Measurements from ENCODE around the gene SAG. TPM values are rescaled to one million over a fixed set of nuclear protein-coding genes. Genes with fewer than 3 reads are reported as not detected.

SAG gene
- total RNA-seq, 4 donors from 2014 or later, result not detected

DNA sequence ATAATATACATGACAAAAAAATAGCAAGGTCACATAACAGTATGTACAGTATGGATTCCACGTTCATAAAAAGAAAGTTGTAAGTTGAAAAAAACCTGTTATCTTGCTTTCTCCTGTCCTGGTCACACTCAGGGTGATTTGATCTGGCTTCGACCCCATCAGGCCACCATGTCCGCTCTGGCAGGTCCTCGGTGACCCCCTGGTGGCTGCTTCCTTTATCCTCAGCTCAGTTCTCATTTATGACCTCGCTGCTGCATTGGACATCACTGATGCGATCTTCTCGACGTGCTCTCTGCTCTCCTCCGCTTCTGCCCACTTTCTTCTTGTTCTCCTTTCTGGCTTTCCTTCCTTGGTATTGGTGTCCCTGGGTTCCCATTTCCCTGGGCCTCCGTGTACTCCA is 76.4 kb downstream of the SAG start:
- H3K4me3 ChIP-seq (ENCODE audit: low read depth, poor library complexity, severe bottlenecking), result no peak overlapping the region
- TF ChIP-seq POLR2A (IDR thresholded peaks at IDR 0.05), result no peak
- TF ChIP-seq, protein P1, sequence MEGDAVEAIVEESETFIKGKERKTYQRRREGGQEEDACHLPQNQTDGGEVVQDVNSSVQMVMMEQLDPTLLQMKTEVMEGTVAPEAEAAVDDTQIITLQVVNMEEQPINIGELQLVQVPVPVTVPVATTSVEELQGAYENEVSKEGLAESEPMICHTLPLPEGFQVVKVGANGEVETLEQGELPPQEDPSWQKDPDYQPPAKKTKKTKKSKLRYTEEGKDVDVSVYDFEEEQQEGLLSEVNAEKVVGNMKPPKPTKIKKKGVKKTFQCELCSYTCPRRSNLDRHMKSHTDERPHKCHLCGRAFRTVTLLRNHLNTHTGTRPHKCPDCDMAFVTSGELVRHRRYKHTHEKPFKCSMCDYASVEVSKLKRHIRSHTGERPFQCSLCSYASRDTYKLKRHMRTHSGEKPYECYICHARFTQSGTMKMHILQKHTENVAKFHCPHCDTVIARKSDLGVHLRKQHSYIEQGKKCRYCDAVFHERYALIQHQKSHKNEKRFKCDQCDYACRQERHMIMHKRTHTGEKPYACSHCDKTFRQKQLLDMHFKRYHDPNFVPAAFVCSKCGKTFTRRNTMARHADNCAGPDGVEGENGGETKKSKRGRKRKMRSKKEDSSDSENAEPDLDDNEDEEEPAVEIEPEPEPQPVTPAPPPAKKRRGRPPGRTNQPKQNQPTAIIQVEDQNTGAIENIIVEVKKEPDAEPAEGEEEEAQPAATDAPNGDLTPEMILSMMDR (IDR thresholded peaks at IDR 0.05), result no peak
- WGBS, 2 donors, result 75 to 91% methylated on average over 10 of the region's 10 CpGs
- no peak for DNase-seq (ENCODE audit: low spot score in 2 of 2)
- intact Hi-C loops (cut with DNase I; ENCODE audit: low total_unique reads), result loop anchor here (1.0 to 5.0 kb wide), 2 partner anchors 30 to 1913 kb away; partner anchors contain the start of gene DGKD

DNA sequence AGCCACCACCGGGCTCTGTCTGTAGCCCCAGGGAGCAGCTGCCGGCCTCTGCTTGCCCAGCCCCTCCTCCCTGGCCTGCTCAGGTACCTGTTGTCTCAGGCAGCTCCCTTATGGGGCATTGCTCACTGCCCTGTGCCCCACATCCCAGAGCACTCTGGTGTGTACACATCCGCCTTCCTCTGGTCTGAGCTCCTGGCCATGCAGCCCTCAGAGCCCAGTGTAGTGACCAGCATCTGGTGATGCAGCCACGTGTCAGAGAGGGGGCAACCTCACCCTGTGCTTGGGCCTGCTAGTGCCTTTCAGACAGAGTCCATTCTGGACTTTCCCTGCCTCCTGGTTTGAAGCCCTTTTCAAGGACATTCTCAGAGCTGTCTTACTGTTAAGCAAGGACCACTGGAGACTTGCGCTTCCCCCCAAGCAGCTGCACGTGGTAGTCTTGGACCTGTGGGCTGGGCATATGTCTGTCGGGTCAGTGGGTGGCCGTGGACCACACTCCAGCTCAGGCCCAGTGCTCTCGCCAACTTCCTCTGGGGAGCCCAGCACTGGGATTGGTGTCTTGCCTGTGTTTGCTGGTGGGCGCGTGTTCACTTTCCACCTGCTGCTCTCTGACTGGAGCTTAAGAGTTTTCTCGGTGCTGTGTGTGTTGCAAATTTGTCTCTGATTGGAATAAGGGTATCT is 77.3 kb downstream of the SAG start:
- no peak overlapping the region for H3K4me3 ChIP-seq (ENCODE audit: low read depth, poor library complexity, severe bottlenecking)
- 74 to 90% methylated on average over 12 of the region's 12 CpGs for WGBS, 2 donors
- TF ChIP-seq, protein P1 (IDR thresholded peaks at IDR 0.05), result no peak
- no peak for TF ChIP-seq POLR2A (IDR thresholded peaks at IDR 0.05)
- intact Hi-C loops (cut with DNase I; ENCODE audit: low total_unique reads), result loop anchor here (1.0 to 5.0 kb wide), 2 partner anchors 31 to 1912 kb away; partner anchors contain the start of gene DGKD
- DNase-seq (ENCODE audit: low spot score in 2 of 2), result no peak

DNA sequence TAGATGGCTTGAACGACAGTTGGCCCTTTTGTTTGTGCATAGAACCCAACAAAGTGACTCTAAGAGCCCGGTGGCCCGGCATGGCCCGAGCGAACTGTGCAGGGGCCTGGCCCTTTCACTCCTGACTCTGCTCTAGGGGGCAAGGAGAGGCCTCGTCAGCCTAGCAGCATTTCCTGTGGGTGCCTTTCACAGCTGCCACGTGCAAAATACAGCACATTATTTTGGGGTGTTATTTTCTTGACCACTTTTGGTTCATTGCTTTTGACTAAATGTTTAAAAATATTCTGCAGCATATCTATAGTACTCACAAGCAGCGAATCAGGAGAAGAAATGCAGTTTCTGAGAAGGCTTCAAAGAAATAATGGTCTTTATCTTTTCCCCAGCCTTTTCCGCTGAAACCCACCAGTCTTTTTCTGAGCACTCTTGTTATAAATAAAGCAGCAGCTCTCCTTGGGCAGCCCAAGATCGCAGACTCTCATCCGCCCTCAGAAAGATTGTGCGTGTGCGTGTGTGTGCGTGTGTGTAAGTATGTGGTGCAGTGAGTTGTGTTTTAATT is 78.0 kb downstream of the SAG start:
- no peak for DNase-seq (ENCODE audit: low spot score in 2 of 2)
- WGBS, 2 donors, result 82 to 91% methylated on average over 14 of the region's 14 CpGs
- TF ChIP-seq POLR2A (IDR thresholded peaks at IDR 0.05), result no peak
- TF ChIP-seq, protein P1 (IDR thresholded peaks at IDR 0.05), result no peak
- no peak overlapping the region for H3K4me3 ChIP-seq (ENCODE audit: low read depth, poor library complexity, severe bottlenecking)
- intact Hi-C loops (cut with DNase I; ENCODE audit: low total_unique reads), result no loop called here

DNA sequence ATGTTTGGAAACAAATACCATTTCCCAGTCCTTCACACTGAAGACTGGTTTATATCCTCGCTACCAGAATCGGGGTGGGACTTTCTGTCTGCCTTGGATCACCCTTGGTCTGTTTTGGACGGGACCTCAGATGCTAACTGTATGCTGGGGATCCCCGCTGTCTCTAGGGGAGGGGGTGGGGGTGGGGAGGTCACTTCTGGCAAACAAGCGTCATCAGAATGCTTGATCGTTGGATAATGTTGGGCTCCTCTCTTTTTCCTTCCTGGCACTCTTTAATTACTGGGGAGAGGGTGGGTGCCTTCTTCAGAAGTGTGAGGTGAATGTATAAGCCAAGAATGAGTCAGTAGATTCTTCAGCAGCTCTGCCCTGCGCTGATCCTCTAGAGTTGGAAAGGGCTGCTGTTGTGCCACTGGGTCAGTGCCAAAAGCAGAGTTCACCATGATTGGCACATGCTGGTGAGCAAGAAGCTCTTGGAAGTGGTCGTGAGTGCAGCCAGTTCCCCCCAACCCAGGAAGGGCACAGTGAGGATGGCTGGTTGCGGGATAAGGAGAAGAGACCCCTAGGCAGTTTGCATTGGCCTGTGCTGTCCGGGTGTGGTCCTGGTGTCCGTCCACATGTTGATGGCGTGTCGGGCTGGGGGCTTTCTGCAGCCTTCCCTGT is 78.9 kb downstream of the SAG start:
- DNase-seq (ENCODE audit: low spot score in 2 of 2), result no peak
- no peak overlapping the region for H3K4me3 ChIP-seq (ENCODE audit: low read depth, poor library complexity, severe bottlenecking)
- TF ChIP-seq, protein P1 (IDR thresholded peaks at IDR 0.05), result no peak
- no peak for TF ChIP-seq POLR2A (IDR thresholded peaks at IDR 0.05)
- WGBS, 2 donors, result 36 to 41% methylated on average over 13 of the region's 13 CpGs
- intact Hi-C loops (cut with DNase I; ENCODE audit: low total_unique reads), result no loop called here

DNA sequence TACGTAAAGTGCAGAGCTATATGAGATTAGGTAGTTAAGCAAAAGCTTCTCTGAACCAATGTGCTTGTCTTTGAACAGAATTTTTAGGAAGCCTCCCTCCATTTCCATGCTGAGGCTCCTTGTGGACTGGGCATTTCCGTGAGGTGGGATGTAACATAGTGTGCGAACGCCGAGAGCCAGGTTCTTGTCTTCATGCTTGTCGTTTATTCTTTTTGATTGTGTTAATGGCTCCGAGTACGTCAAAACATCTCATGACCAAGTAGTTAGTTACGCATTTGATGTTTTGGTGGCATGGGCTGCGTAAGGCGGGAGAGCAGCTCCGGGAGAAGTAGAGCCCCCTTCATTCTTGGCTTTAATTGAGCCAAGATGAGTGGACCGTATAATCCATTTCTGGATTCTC is 79.6 kb downstream of the SAG start:
- WGBS, 2 donors, result 70 to 74% methylated on average over 13 of the region's 13 CpGs
- intact Hi-C loops (cut with DNase I; ENCODE audit: low total_unique reads), result no loop called here
- TF ChIP-seq, protein P1 (IDR thresholded peaks at IDR 0.05), result no peak
- no peak for TF ChIP-seq POLR2A (IDR thresholded peaks at IDR 0.05)
- no peak for DNase-seq (ENCODE audit: low spot score in 2 of 2)
- no peak overlapping the region for H3K4me3 ChIP-seq (ENCODE audit: low read depth, poor library complexity, severe bottlenecking)

Measured in lower leg skin (tissue), 4 donors.